Activated CD8-positive, alpha-beta memory T cell treated with anti-CD3 and anti-CD28 coated beads, Interleukin-2, amount 10 ng/mL, durations not matched to agents 7 days and 5 days (primary cell): ENCODE data around the gene RPS21. TPM values are rescaled to one million over a fixed set of nuclear protein-coding genes. Genes with fewer than 3 reads are reported as not detected.

Experiments
- ATAC-seq: fragments of 150-1000 bp; cut with Tn5 transposase; one replicate; pipeline ENCODE4 v1.10.0; 2021; ENCODE audit warnings: moderate library complexity
- CTCF ChIA-PET: fragments of 350-600 bp; sonication (Branson Sonifier 250); formaldehyde crosslinking; loops from one replicate; lab custom pipeline; 2021; ENCODE audit warnings: antibody characterized with exemption; lab: Charles Lee
- DNase-seq: peaks from one replicate; pipeline ENCODE4 v3.0.0-alpha.2; 2020
- H3K27ac Mint-ChIP-seq: one replicate; pipeline ENCODE4 v1.8.0; 2021; ENCODE audit warnings: mild to moderate bottlenecking, mixed read lengths
- H3K27me3 Mint-ChIP-seq: one replicate; pipeline ENCODE4 v1.8.0; 2021; ENCODE audit warnings: mixed read lengths
- H3K36me3 Mint-ChIP-seq: one replicate; pipeline ENCODE4 v1.8.0; 2021; ENCODE audit warnings: mild to moderate bottlenecking, mixed read lengths
- H3K4me1 Mint-ChIP-seq: one replicate; pipeline ENCODE4 v1.8.0; 2021; ENCODE audit warnings: mixed read lengths
- H3K4me3 Mint-ChIP-seq: one replicate; pipeline ENCODE4 v1.8.0; 2021; ENCODE audit warnings: mild to moderate bottlenecking, moderate library complexity, mixed read lengths
- H3K9me3 Mint-ChIP-seq: one replicate; pipeline ENCODE4 v1.8.0; 2022; ENCODE audit warnings: low read depth, mixed read lengths
- total RNA-seq, 2 experiments: library from RNA; stranded (reverse); gene quantifications; one replicate each; pipeline ENCODE4 v1.2.3, GENCODE V29; 2021

Gene RPS21
- total RNA-seq, 2 experiments from 2014 or later: 1,634 to 1,703 TPM

- Mint-ChIP-seq H3K27ac (no peak overlapping the region), H3K4me3 (no peak overlapping the region), H3K9me3 (peaks cover 7% of the 10 kb centered on the region), H3K27me3 (no peaks in the 10 kb centered on the region), H3K36me3 (peaks cover 11% of the 10 kb centered on the region), H3K4me1 (peaks cover 4% of the 10 kb centered on the region)
- DNase-seq (no peak), ATAC-seq (no peak)
- CTCF ChIA-PET: no interaction called here
Measured at GRCh38 chr20:62394248-62395245, 7.6 kb downstream of the RPS21 start.

- DNase-seq: no peak
- Mint-ChIP-seq H3K9me3 (peaks cover 7% of the 10 kb centered on the region), H3K4me1 (no peaks in the 10 kb centered on the region), H3K27me3 (no peaks in the 10 kb centered on the region), H3K27ac (no peak overlapping the region), H3K4me3 (no peak overlapping the region), H3K36me3 (peaks cover 9% of the 10 kb centered on the region)
- ATAC-seq: no peak
- CTCF ChIA-PET: no interaction called here
Measured at GRCh38 chr20:62395311-62396242, 8.7 kb downstream of the RPS21 start.

GRCh38 chr20:62396367-62397239, 9.7 kb downstream of the RPS21 start:
- Mint-ChIP-seq H3K36me3 (peaks cover 12% of the 10 kb centered on the region), H3K4me3 (no peak overlapping the region), H3K27ac (no peak overlapping the region), H3K4me1 (no peaks in the 10 kb centered on the region), H3K27me3 (no peaks in the 10 kb centered on the region), H3K9me3 (peaks cover 7% of the 10 kb centered on the region)
- CTCF ChIA-PET: no interaction called here
- DNase-seq (no peak), ATAC-seq (no peak)

DNA sequence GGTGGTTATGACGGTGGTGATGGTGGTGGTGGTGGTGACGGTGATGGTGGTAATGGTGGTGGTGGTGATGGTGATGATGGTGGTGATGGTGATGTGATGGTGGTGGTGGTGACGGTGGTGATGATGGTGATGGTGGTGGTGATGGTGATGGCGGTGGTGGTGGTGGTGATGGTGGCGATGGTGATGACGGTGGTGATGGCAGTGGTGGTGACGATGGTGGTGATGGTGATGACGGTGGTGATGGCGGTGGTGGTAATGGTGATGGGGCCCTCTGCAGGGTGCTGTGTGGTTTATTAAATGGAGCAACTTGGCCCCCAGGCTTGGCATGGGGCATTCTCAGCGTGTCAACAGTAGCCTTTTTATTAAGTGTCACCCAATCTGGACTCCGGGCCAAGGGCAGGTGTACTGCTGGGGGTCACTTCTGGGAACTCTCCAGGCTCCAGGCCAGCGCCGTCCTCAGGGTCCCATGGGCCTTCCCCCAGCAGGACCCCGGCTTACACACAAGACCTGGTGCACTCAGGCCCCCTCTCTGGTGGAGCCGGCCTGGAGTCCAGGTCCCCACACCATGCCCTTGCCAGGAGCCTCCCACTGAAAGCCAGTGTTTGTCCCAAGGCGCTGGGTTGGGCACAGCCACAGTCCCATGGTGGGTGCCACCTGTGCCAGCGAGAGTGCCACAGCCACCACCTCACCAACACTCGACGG, 11.4 kb downstream of the RPS21 start:
- CTCF ChIA-PET: no interaction called here
- Mint-ChIP-seq H3K4me3 (no peak overlapping the region), H3K27me3 (no peaks in the 10 kb centered on the region), H3K27ac (no peak overlapping the region), H3K9me3 (peaks cover 7% of the 10 kb centered on the region), H3K4me1 (no peaks in the 10 kb centered on the region), H3K36me3 (peaks cover 13% of the 10 kb centered on the region)
- DNase-seq: no peak
- no peak for ATAC-seq

DNA sequence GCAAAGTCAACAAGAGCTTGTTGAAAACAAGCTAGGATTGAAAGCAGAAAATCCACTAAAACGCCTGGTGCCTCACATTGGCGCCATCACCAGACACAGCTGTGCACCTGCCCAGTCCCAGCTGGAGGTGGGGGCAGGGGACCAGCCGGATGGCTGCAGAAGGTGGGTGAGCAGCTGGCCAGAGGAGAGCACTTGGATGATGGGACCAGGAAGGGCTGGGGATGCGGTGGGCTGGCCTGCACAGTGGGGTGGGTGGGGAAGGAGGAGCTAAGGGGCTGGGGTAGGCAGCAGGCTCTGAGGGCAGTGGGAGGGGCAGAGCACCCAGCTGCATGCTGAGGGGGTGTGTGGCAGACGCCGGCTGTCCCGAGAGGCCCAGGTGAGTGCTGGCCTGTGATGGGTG, 13.1 kb downstream of the RPS21 start:
- no peak overlapping the region for H3K27ac Mint-ChIP-seq
- H3K9me3 Mint-ChIP-seq: peaks cover 7% of the 10 kb centered on the region
- CTCF ChIA-PET: interaction anchor here (1.6 kb wide), 1 partner anchor 9 kb away, joined by 3 read pairs; no protein-coding TSS in a partner anchor
- peaks cover 13% of the 10 kb centered on the region for H3K36me3 Mint-ChIP-seq
- H3K4me1 Mint-ChIP-seq: peaks cover 3% of the 10 kb centered on the region
- H3K27me3 Mint-ChIP-seq: no peaks in the 10 kb centered on the region
- no peak overlapping the region for H3K4me3 Mint-ChIP-seq
- DNase-seq (no peak), ATAC-seq (no peak)

DNA sequence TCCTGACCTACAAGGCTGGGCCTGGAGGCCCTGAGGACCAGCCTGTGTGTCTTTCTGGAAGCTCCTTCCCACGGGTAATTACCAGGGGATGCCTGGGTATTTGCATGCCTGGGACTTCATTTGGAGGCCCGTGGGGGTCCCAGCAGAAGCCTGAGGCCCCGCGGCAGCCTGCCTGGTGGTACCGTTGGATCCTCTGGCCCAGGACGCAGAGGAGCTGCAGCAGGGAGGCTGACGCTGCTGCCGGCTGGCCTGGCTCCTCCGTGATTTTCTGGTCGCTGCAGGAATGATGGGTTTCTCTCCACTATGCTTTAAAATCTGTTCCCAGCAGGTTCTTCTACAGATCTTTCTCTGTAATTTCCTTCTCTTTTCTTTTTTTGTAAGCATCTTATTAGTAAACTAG, 13.6 kb downstream of the RPS21 start:
- Mint-ChIP-seq H3K27ac (no peak overlapping the region), H3K4me3 (no peak overlapping the region), H3K9me3 (peaks cover 7% of the 10 kb centered on the region), H3K27me3 (no peaks in the 10 kb centered on the region), H3K4me1 (peaks cover 8% of the 10 kb centered on the region), H3K36me3 (peaks cover 13% of the 10 kb centered on the region)
- ATAC-seq: no peak
- no peak for DNase-seq
- CTCF ChIA-PET: interaction anchor here (1.6 kb wide), 1 partner anchor 8 kb away, joined by 3 read pairs; no protein-coding TSS in a partner anchor

- Mint-ChIP-seq H3K36me3 (peaks cover 13% of the 10 kb centered on the region), H3K27me3 (no peaks in the 10 kb centered on the region), H3K9me3 (peaks cover 7% of the 10 kb centered on the region), H3K4me3 (no peak overlapping the region), H3K27ac (no peak overlapping the region), H3K4me1 (peaks cover 15% of the 10 kb centered on the region)
- ATAC-seq (no peak), DNase-seq (no peak)
- CTCF ChIA-PET: interaction anchor here (1.4 kb wide), 1 partner anchor 100 kb away, joined by 4 read pairs; no protein-coding TSS in a partner anchor
Measured at GRCh38 chr20:62401331-62401779, 14.5 kb downstream of the RPS21 start.

- Mint-ChIP-seq H3K36me3 (peaks cover 12% of the 10 kb centered on the region), H3K4me1 (peaks cover 18% of the 10 kb centered on the region), H3K9me3 (peaks cover 6% of the 10 kb centered on the region), H3K27ac (no peak overlapping the region), H3K4me3 (no peak overlapping the region), H3K27me3 (no peaks in the 10 kb centered on the region)
- no peak for ATAC-seq
- DNase-seq: no peak
- CTCF ChIA-PET: interaction anchor here (1.4 kb wide), 1 partner anchor 102 kb away, joined by 4 read pairs; no protein-coding TSS in a partner anchor
Measured at GRCh38 chr20:62402456-62403150, 15.7 kb downstream of the RPS21 start.

DNA sequence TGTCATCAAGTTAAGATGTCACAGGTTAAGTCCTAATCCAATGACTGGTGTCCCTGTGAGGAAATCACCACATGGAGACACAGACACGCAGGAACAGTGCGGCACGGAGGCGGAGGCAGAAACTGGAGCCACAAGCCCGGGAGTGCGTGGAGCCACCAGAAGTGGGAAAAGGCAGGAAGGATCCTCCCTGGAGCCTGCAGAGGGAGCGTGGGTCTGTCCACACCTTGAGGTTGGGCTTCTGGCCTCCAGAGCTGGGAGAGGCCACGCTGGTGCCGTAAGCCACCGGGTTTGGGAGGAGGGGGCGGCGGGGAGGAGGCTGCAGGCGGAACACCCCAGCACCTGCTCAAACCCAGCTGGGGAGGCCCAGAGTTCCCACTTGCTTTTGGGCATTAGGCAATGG, 16.4 kb downstream of the RPS21 start:
- Mint-ChIP-seq H3K4me1 (peaks cover 22% of the 10 kb centered on the region), H3K4me3 (no peak overlapping the region), H3K27me3 (no peaks in the 10 kb centered on the region)

DNA sequence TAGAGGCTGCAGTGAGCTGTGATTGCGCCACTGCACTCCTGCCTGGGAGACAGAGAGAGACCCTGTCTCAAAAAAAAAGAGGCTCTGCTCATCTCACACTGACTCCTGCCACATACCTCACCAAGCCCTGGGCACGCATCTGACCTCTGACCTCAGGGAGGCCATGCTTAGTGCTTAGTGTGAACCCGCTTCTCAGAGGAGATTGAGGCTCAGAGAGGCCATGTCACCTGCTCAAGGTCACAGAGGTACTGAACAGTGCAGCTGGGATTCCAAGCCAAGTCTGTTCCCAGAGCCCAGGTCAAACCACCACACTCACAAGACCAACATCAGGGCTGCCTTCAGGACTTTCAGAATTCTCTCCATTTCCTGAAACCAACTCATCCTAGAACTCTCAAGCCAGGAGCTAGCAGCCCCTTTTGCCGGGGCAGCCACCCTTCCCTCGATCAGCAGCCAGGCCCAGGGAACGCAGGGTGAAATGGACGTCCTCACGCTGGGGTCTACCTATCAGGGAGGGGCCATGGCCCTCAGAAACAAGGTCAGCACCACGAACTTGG, 17.3 kb downstream of the RPS21 start:
- CTCF ChIA-PET: no interaction called here
- no peak overlapping the region for H3K4me3 Mint-ChIP-seq

More for the DNA sequence above, 16.4 kb downstream of the RPS21 start:
- H3K9me3 Mint-ChIP-seq: no peaks in the 10 kb centered on the region
- H3K27ac Mint-ChIP-seq: no peak overlapping the region
- DNase-seq (no peak), ATAC-seq (no peak)
- peaks cover 6% of the 10 kb centered on the region for H3K36me3 Mint-ChIP-seq
- CTCF ChIA-PET: no interaction called here

DNA sequence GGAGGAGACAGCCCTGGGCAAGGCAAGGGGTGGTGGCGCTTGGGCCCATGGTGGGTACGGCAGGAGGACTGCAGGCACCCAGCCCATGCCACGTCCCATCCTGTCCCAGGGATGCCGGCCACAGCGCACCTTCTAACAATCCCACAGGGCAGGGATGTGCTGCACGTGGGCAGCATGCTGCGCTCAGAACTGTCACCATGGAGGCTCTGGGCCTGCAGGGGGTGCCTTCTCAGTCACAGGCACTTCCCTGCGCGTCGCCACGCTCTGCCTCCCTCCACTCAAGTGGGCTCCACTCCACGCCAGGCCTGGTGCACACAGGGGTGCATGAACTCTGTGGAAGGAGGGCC, 17.8 kb downstream of the RPS21 start:
- CTCF ChIA-PET: no interaction called here
- Mint-ChIP-seq H3K36me3 (peaks cover 5% of the 10 kb centered on the region), H3K4me3 (no peak overlapping the region), H3K4me1 (peaks cover 22% of the 10 kb centered on the region), H3K9me3 (no peaks in the 10 kb centered on the region), H3K27ac (no peak overlapping the region), H3K27me3 (peaks cover 4% of the 10 kb centered on the region)
- ATAC-seq (no peak), DNase-seq (no peak)

More for the DNA sequence above, 17.3 kb downstream of the RPS21 start:
- peaks cover 6% of the 10 kb centered on the region for H3K36me3 Mint-ChIP-seq
- no peaks in the 10 kb centered on the region for H3K27me3 Mint-ChIP-seq
- no peaks in the 10 kb centered on the region for H3K9me3 Mint-ChIP-seq
- DNase-seq: no peak
- H3K4me1 Mint-ChIP-seq: peaks cover 22% of the 10 kb centered on the region
- H3K27ac Mint-ChIP-seq: no peak overlapping the region
- no peak for ATAC-seq
